HEK293 (cell line): ENCODE measurements around the gene C2orf81.
A peak's percentile ranks its signal among the peaks of the same experiment; 100 is the strongest.

Experiments used
- BCL11A ChIP-seq: fragments of 450-650 bp; formaldehyde crosslinking; IDR thresholded peaks from 2 replicates; pipeline ENCODE4 v1.5.1; 2016; ENCODE audit warnings: low read depth, missing biosample characterization, missing genetic modification characterization
- KLF7 ChIP-seq: fragments of 450-650 bp; formaldehyde crosslinking; IDR thresholded peaks from 2 replicates; pipeline ENCODE4 v1.5.1; 2016; ENCODE audit warnings: missing biosample characterization, missing genetic modification characterization, borderline replicate concordance
- YY2 ChIP-seq: fragments of 450-650 bp; formaldehyde crosslinking; IDR thresholded peaks from 2 replicates; pipeline ENCODE4 v1.5.1; 2016; ENCODE audit warnings: missing biosample characterization, missing genetic modification characterization
- ZNF10 ChIP-seq: fragments of 450-650 bp; formaldehyde crosslinking; IDR thresholded peaks from 2 replicates; pipeline ENCODE4 v1.5.1; 2017; ENCODE audit warnings: missing biosample characterization, missing genetic modification characterization
- ZNF112 ChIP-seq: fragments of 450-650 bp; formaldehyde crosslinking; IDR thresholded peaks from 2 replicates; pipeline ENCODE4 v1.5.0; 2017; ENCODE audit warnings: missing biosample characterization, missing genetic modification characterization
- ZNF133 ChIP-seq: fragments of 450-650 bp; formaldehyde crosslinking; IDR thresholded peaks from 2 replicates; pipeline ENCODE4 v1.5.1; 2016; ENCODE audit warnings: missing biosample characterization, missing genetic modification characterization
- ZNF157 ChIP-seq: fragments of 450-650 bp; formaldehyde crosslinking; IDR thresholded peaks from 2 replicates; pipeline ENCODE4 v1.5.1; 2016; ENCODE audit warnings: missing biosample characterization, missing genetic modification characterization
- ZNF16 ChIP-seq: fragments of 450-650 bp; formaldehyde crosslinking; IDR thresholded peaks from 2 replicates; pipeline ENCODE4 v1.5.1; 2016; ENCODE audit warnings: low read depth, missing biosample characterization, missing genetic modification characterization
- ZNF174 ChIP-seq: fragments of 450-650 bp; formaldehyde crosslinking; IDR thresholded peaks from 2 replicates; pipeline ENCODE4 v1.5.0; 2017; ENCODE audit warnings: missing biosample characterization, mild to moderate bottlenecking, missing genetic modification characterization
- ZNF2 ChIP-seq: fragments of 450-650 bp; formaldehyde crosslinking; IDR thresholded peaks from 2 replicates; pipeline ENCODE4 v1.5.1; 2016; ENCODE audit warnings: missing biosample characterization, missing genetic modification characterization
- ZNF248 ChIP-seq: fragments of 450-650 bp; formaldehyde crosslinking; IDR thresholded peaks from 2 replicates; pipeline ENCODE4 v1.5.1; 2017; ENCODE audit warnings: missing biosample characterization, missing genetic modification characterization
- ZNF311 ChIP-seq: fragments of 450-650 bp; formaldehyde crosslinking; IDR thresholded peaks from 2 replicates; pipeline ENCODE4 v1.5.1; 2017; ENCODE audit warnings: missing biosample characterization, missing genetic modification characterization, borderline replicate concordance
- ZNF514 ChIP-seq: fragments of 450-650 bp; formaldehyde crosslinking; IDR thresholded peaks from 2 replicates; pipeline ENCODE4 v1.5.1; 2016; ENCODE audit warnings: missing biosample characterization, missing genetic modification characterization
- ZNF560 ChIP-seq: fragments of 450-650 bp; formaldehyde crosslinking; IDR thresholded peaks from 2 replicates; pipeline ENCODE4 v1.5.1; 2017; ENCODE audit warnings: missing biosample characterization, missing genetic modification characterization, borderline replicate concordance
- ZNF610 ChIP-seq: fragments of 450-650 bp; formaldehyde crosslinking; IDR thresholded peaks from 2 replicates; pipeline ENCODE4 v1.5.1; 2016; ENCODE audit warnings: missing biosample characterization, missing genetic modification characterization, borderline replicate concordance
- ZNF626 ChIP-seq: fragments of 450-650 bp; sonication (Bioruptor Pico); formaldehyde crosslinking; IDR thresholded peaks from 2 replicates; pipeline ENCODE4 v1.5.1; 2018; ENCODE audit warnings: missing biosample characterization, missing genetic modification characterization, inconsistent platforms
- TF ChIP-seq, protein P1 (sequence below): fragments of 450-650 bp; formaldehyde crosslinking; IDR thresholded peaks from 2 replicates; pipeline ENCODE4 v1.5.1; 2016; ENCODE audit warnings: missing biosample characterization, missing genetic modification characterization
- TF ChIP-seq, protein P2 (sequence below): fragments of 450-650 bp; formaldehyde crosslinking; conservative IDR thresholded peaks from 2 replicates; pipeline ENCODE4 v1.5.1; 2016; ENCODE audit warnings: low read depth, missing biosample characterization, missing genetic modification characterization
- TF ChIP-seq, protein P3 (sequence below): fragments of 450-650 bp; formaldehyde crosslinking; IDR thresholded peaks from 2 replicates; pipeline ENCODE4 v1.5.1; 2016; ENCODE audit warnings: missing biosample characterization, missing genetic modification characterization, low read depth
- TF ChIP-seq, protein P4 (sequence below): fragments of 450-650 bp; formaldehyde crosslinking; IDR thresholded peaks from 2 replicates; pipeline ENCODE4 v1.5.1; 2016; ENCODE audit warnings: missing biosample characterization, missing genetic modification characterization, borderline replicate concordance
- TF ChIP-seq, protein P5 (sequence below): fragments of 450-650 bp; formaldehyde crosslinking; IDR thresholded peaks from 2 replicates; pipeline ENCODE4 v1.5.1; 2016; ENCODE audit warnings: missing biosample characterization, missing genetic modification characterization
- TF ChIP-seq, protein P6 (sequence below): fragments of 450-650 bp; formaldehyde crosslinking; IDR thresholded peaks from 2 replicates; pipeline ENCODE4 v1.5.1; 2016; ENCODE audit warnings: missing biosample characterization, missing genetic modification characterization

C2orf81 gene

DNA sequence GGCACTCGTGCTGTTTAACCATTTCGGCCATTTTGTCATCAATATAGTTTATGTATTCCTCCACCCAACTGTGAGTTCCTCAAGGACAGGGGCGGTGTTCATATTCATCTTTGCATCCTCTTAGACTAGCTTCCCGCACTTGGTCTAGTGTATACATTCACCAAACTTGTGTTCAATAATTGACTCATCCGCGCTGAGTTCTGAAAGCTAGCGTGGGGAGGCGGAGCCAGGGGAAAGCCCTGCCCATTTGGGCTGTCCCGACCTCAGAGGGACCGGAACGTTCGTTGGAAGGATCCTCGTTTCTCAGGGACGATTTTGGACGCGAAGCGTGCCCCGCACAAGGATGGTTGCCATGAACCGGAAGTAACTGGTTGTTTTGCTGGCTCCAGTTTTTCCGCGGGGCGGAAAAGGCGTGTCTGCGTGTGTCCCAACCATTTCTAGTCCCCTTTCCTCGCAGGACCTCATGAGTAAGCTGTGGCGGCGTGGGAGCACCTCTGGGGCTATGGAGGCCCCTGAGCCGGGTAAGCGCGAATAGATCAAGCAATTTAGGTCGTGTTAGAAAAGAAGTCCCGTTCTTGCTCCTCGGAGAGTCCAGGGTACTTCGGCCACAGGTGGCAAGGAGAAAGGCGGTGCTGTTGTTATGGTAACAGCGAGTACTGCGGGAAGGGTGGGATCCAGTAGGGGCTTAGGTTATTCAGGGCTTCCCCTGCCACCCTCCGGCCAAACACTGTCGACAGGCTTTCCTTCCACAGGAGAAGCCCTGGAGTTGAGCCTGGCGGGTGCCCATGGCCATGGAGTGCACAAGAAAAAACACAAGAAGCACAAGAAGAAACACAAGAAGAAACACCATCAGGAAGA, 33.5 kb upstream of the C2orf81 start, which contains the start of gene INO80B (continued):
- TF ChIP-seq, protein P1, sequence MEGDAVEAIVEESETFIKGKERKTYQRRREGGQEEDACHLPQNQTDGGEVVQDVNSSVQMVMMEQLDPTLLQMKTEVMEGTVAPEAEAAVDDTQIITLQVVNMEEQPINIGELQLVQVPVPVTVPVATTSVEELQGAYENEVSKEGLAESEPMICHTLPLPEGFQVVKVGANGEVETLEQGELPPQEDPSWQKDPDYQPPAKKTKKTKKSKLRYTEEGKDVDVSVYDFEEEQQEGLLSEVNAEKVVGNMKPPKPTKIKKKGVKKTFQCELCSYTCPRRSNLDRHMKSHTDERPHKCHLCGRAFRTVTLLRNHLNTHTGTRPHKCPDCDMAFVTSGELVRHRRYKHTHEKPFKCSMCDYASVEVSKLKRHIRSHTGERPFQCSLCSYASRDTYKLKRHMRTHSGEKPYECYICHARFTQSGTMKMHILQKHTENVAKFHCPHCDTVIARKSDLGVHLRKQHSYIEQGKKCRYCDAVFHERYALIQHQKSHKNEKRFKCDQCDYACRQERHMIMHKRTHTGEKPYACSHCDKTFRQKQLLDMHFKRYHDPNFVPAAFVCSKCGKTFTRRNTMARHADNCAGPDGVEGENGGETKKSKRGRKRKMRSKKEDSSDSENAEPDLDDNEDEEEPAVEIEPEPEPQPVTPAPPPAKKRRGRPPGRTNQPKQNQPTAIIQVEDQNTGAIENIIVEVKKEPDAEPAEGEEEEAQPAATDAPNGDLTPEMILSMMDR (tag by site-specific recombination): 0 out of 2 replicates have a peak, but pooled peaks have one; percentile 52
- TF ChIP-seq KLF7 (tag by site-specific recombination) (peak; percentile 91), ZNF2 (peak; percentile 71), ZNF16 (tag by site-specific recombination) (no peak), ZNF514 (tag by site-specific recombination) (no peak), BCL11A (tag by site-specific recombination) (no peak), ZNF248 (no peak), ZNF560 (tag by site-specific recombination) (no peak), ZNF10 (tag by site-specific recombination) (no peak), ZNF112 (tag by site-specific recombination) (no peak), ZNF133 (tag by site-specific recombination) (no peak), ZNF174 (no peak), ZNF610 (peak; percentile 65; the same call in 1 of the 2 replicates), YY2 (peak; percentile 91), ZNF157 (no peak), ZNF311 (tag by site-specific recombination) (no peak), ZNF626 (tag by site-specific recombination) (no peak)
- TF ChIP-seq, protein P2, sequence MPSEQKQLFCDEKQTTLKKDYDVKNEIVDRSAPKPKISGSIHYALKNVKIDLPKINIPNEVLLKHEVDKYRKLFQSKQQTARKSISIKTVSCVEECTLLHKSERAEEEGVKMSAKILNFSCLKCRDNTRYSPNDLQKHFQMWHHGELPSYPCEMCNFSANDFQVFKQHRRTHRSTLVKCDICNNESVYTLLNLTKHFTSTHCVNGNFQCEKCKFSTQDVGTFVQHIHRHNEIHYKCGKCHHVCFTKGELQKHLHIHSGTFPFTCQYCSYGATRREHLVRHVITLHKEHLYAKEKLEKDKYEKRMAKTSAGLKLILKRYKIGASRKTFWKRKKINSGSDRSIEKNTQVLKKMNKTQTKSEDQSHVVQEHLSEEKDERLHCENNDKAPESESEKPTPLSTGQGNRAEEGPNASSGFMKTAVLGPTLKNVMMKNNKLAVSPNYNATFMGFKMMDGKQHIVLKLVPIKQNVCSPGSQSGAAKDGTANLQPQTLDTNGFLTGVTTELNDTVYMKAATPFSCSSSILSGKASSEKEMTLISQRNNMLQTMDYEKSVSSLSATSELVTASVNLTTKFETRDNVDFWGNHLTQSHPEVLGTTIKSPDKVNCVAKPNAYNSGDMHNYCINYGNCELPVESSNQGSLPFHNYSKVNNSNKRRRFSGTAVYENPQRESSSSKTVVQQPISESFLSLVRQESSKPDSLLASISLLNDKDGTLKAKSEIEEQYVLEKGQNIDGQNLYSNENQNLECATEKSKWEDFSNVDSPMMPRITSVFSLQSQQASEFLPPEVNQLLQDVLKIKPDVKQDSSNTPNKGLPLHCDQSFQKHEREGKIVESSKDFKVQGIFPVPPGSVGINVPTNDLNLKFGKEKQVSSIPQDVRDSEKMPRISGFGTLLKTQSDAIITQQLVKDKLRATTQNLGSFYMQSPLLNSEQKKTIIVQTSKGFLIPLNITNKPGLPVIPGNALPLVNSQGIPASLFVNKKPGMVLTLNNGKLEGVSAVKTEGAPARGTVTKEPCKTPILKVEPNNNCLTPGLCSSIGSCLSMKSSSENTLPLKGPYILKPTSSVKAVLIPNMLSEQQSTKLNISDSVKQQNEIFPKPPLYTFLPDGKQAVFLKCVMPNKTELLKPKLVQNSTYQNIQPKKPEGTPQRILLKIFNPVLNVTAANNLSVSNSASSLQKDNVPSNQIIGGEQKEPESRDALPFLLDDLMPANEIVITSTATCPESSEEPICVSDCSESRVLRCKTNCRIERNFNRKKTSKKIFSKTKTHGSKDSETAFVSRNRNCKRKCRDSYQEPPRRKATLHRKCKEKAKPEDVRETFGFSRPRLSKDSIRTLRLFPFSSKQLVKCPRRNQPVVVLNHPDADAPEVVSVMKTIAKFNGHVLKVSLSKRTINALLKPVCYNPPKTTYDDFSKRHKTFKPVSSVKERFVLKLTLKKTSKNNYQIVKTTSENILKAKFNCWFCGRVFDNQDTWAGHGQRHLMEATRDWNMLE (tag by site-specific recombination): peak; percentile 86
- TF ChIP-seq, protein P3, sequence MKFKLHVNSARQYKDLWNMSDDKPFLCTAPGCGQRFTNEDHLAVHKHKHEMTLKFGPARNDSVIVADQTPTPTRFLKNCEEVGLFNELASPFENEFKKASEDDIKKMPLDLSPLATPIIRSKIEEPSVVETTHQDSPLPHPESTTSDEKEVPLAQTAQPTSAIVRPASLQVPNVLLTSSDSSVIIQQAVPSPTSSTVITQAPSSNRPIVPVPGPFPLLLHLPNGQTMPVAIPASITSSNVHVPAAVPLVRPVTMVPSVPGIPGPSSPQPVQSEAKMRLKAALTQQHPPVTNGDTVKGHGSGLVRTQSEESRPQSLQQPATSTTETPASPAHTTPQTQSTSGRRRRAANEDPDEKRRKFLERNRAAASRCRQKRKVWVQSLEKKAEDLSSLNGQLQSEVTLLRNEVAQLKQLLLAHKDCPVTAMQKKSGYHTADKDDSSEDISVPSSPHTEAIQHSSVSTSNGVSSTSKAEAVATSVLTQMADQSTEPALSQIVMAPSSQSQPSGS: no peak
- TF ChIP-seq, protein P4, sequence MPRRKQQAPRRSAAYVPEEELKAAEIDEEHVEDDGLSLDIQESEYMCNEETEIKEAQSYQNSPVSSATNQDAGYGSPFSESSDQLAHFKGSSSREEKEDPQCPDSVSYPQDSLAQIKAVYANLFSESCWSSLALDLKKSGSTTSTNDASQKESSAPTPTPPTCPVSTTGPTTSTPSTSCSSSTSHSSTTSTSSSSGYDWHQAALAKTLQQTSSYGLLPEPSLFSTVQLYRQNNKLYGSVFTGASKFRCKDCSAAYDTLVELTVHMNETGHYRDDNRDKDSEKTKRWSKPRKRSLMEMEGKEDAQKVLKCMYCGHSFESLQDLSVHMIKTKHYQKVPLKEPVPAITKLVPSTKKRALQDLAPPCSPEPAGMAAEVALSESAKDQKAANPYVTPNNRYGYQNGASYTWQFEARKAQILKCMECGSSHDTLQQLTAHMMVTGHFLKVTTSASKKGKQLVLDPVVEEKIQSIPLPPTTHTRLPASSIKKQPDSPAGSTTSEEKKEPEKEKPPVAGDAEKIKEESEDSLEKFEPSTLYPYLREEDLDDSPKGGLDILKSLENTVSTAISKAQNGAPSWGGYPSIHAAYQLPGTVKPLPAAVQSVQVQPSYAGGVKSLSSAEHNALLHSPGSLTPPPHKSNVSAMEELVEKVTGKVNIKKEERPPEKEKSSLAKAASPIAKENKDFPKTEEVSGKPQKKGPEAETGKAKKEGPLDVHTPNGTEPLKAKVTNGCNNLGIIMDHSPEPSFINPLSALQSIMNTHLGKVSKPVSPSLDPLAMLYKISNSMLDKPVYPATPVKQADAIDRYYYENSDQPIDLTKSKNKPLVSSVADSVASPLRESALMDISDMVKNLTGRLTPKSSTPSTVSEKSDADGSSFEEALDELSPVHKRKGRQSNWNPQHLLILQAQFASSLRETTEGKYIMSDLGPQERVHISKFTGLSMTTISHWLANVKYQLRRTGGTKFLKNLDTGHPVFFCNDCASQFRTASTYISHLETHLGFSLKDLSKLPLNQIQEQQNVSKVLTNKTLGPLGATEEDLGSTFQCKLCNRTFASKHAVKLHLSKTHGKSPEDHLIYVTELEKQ (tag by site-specific recombination): peak; percentile 57; the same call in 1 of the 2 replicates
- TF ChIP-seq, protein P5, sequence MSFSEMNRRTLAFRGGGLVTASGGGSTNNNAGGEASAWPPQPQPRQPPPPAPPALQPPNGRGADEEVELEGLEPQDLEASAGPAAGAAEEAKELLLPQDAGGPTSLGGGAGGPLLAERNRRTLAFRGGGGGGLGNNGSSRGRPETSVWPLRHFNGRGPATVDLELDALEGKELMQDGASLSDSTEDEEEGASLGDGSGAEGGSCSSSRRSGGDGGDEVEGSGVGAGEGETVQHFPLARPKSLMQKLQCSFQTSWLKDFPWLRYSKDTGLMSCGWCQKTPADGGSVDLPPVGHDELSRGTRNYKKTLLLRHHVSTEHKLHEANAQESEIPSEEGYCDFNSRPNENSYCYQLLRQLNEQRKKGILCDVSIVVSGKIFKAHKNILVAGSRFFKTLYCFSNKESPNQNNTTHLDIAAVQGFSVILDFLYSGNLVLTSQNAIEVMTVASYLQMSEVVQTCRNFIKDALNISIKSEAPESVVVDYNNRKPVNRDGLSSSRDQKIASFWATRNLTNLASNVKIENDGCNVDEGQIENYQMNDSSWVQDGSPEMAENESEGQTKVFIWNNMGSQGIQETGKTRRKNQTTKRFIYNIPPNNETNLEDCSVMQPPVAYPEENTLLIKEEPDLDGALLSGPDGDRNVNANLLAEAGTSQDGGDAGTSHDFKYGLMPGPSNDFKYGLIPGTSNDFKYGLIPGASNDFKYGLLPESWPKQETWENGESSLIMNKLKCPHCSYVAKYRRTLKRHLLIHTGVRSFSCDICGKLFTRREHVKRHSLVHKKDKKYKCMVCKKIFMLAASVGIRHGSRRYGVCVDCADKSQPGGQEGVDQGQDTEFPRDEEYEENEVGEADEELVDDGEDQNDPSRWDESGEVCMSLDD: no peak
- TF ChIP-seq, protein P6, sequence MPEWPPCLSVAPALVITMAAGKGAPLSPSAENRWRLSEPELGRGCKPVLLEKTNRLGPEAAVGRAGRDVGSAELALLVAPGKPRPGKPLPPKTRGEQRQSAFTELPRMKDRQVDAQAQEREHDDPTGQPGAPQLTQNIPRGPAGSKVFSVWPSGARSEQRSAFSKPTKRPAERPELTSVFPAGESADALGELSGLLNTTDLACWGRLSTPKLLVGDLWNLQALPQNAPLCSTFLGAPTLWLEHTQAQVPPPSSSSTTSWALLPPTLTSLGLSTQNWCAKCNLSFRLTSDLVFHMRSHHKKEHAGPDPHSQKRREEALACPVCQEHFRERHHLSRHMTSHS (tag by site-specific recombination): no peak
